HepG2 (cell line): ENCODE data around the gene ATP13A4. TPM values are rescaled to one million over a fixed set of nuclear protein-coding genes. Genes with fewer than 3 reads are reported as not detected.

Experiments
- ATAC-seq: fragments of 200-7000 bp; cut with Tn5 transposase; 3 replicates; pipeline ENCODE4 v1.9.1; 2020; ENCODE audit warnings: mild to moderate bottlenecking, moderate library complexity
- BruUV-seq: library from RNA; stranded (reverse); fragments of 400-500 nt; replicated peaks from 2 replicates; lab custom pipeline; 2021; lab: Mats Ljungman, UMichigan
- CTCF ChIA-PET: fragments of 300-600 bp; formaldehyde crosslinking; extraction: SDS; loops from one replicate; lab custom pipeline; 2021; ENCODE audit warnings: low total read pairs, inconsistent platforms, low intra/inter-chr PET ratio; lab: Yijun Ruan, JAX
- POLR2A ChIA-PET: fragments of 350-600 bp; sonication (Branson Sonifier 250); formaldehyde crosslinking; loops from one replicate; lab custom pipeline; 2020; ENCODE audit warnings: antibody characterized with exemption, inconsistent platforms; lab: Yijun Ruan, JAX
- DNase-seq: peaks from one replicate; pipeline ENCODE4 v3.0.0-alpha.2; 2015; ENCODE audit warnings: low spot score
- FAIRE-seq: peaks from 3 replicates; lab custom pipeline; 2011; peaks lifted over from hg19 to GRCh38; lab: Jason Lieb, UNC
- H2AFZ ChIP-seq: one replicate; pipeline ENCODE4 v1.6.1; 2011; ENCODE audit warnings: low read length, inconsistent platforms
- H3K27ac ChIP-seq: fragments of 300-600 bp; 3 replicates; pipeline ENCODE4 v1.8.0; 2011; ENCODE audit warnings: mixed run types, mild to moderate bottlenecking, mixed read lengths, low read length, inconsistent platforms; ENCODE audit not compliant: insufficient read depth; ENCODE audit errors: extremely low read length
- H3K27me3 ChIP-seq, 2 experiments: fragments of 200-600 bp in 1 of 2; 2 replicates in 1 of 2; 3 replicates in 1 of 2; pipeline versions ENCODE4 v1.6.0 to v1.8.0; 2011; ENCODE audit warnings: low read length in 2 of 2, mild to moderate bottlenecking in 2 of 2, moderate library complexity in 2 of 2, inconsistent platforms in 1 of 2; ENCODE audit not compliant: insufficient read depth in 2 of 2, control insufficient read depth in 1 of 2
- H3K36me3 ChIP-seq, 2 experiments: fragments of 200-600 bp in 1 of 2; replicated peaks in 1 of 2; 2 replicates in 1 of 2; 3 replicates in 1 of 2; pipeline versions ENCODE4 v1.5.1 to v1.8.0; 2011; ENCODE audit warnings: low read length in 2 of 2, inconsistent platforms in 1 of 2; ENCODE audit not compliant: insufficient read depth in 2 of 2, control insufficient read depth in 1 of 2
- H3K4me1 ChIP-seq: 2 replicates; pipeline ENCODE4 v1.5.1; 2012; ENCODE audit warnings: low read length, inconsistent platforms; ENCODE audit not compliant: insufficient read depth
- H3K4me2 ChIP-seq: 2 replicates; pipeline ENCODE4 v1.6.0; 2011; ENCODE audit warnings: low read depth, low read length, inconsistent platforms
- H3K4me3 ChIP-seq, 3 experiments: fragments of 200-600 bp in 1 of 3; sonication (generic), shearing (Covaris generic) in 1 of 3; replicated peaks in 1 of 3; 2 replicates each; pipeline ENCODE4 v1.5.1; 2011 to 2016; ENCODE audit warnings: low read length in 3 of 3, inconsistent platforms in 2 of 3, low read depth in 2 of 3, mild to moderate bottlenecking in 2 of 3, control low read depth in 1 of 3, mixed read lengths in 1 of 3; ENCODE audit not compliant: insufficient read depth in 1 of 3
- H3K79me2 ChIP-seq: one replicate; pipeline ENCODE4 v1.6.1; 2011; ENCODE audit warnings: low read length, inconsistent platforms; ENCODE audit not compliant: insufficient read depth
- H3K9ac ChIP-seq: 2 replicates; pipeline ENCODE4 v1.6.0; 2011; ENCODE audit warnings: mild to moderate bottlenecking, low read depth, low read length, inconsistent platforms; ENCODE audit not compliant: insufficient read depth
- H3K9me3 ChIP-seq: 2 replicates; pipeline ENCODE4 v1.5.1; 2012; ENCODE audit warnings: mild to moderate bottlenecking, low read length
- H4K20me1 ChIP-seq: 2 replicates; pipeline ENCODE4 v1.6.0; 2011; ENCODE audit warnings: inconsistent platforms, mild to moderate bottlenecking, low read length, moderate library complexity; ENCODE audit not compliant: insufficient read depth
- BATF2 ChIP-seq: sonication (generic); formaldehyde crosslinking; IDR thresholded peaks from 2 replicates; pipeline ENCODE4 v1.8.0; 2022; ENCODE audit warnings: mild to moderate bottlenecking, missing genetic modification reagents, moderate library complexity
- FOSL1 ChIP-seq: sonication (generic); formaldehyde crosslinking; IDR thresholded peaks from 2 replicates; pipeline ENCODE4 v1.9.0; 2021; ENCODE audit warnings: missing genetic modification reagents, borderline replicate concordance
- RERE ChIP-seq: IDR thresholded peaks from 2 replicates; pipeline ENCODE4 v1.6.1; 2016; ENCODE audit warnings: low read depth, missing genetic modification reagents, missing compliant biosample characterization
- SALL2 ChIP-seq: sonication (generic); formaldehyde crosslinking; IDR thresholded peaks from 2 replicates; pipeline ENCODE4 v1.8.1; 2023; ENCODE audit warnings: mild to moderate bottlenecking, missing genetic modification reagents, inconsistent platforms
- ZNF552 ChIP-seq: sonication (generic); formaldehyde crosslinking; IDR thresholded peaks from 2 replicates; pipeline ENCODE4 v1.9.0; 2022; ENCODE audit warnings: missing genetic modification reagents, mild to moderate bottlenecking, borderline replicate concordance
- WGBS: methylation state at CpG from one replicate; pipeline ENCODE4 v1.1.6; 2017; ENCODE audit warnings: low lambda C conversion rate; 5-methylcytosine and 5-hydroxymethylcytosine counted together
- in situ Hi-C: cut with HindIII; loops from 2 replicates; pipeline ENCODE4 v1.10.0; 2017; ENCODE audit warnings: low pct_unique_long_range_greater_than_20kb; ENCODE audit not compliant: extremely low pct_ligation_motif_present
- intact Hi-C: fragments of 100-400 bp; cut with micrococcal nuclease; formaldehyde crosslinking; loops from one replicate; pipeline ENCODE4 v1.10.0; 2022; ENCODE audit not compliant: unreplicated experiment
- polyA plus RNA-seq, 8 experiments: library from polyadenylated mRNA; depleted of rRNA in 3 of 8; stranded (reverse) in 7 of 8; unstranded in 1 of 8; fragments of >200 nt; fragmentation: Illumina TruSeq in 4 of 8; extraction: Trizol in 4 of 8; gene quantifications; 2 replicates each; pipeline versions ENCODE4 v1.2.1 to v1.2.3, GENCODE V29; 2011 to 2016; ENCODE audit warnings: low read depth in 4 of 8, missing spikeins in 1 of 8, mixed read lengths in 1 of 8; ENCODE audit not compliant: insufficient read depth in 1 of 8
- total RNA-seq, 5 experiments: library from RNA; depleted of rRNA; stranded (reverse); fragments of >200 nt; fragmentation: Illumina TruSeq; extraction: Trizol; gene quantifications; 2 replicates each; pipeline ENCODE4 v1.2.3, GENCODE V29; 2016; ENCODE audit warnings: low read depth in 1 of 5

The ATP13A4 gene
- total and polyA plus RNA-seq, 2 of the 13 experiments (the other 11 are each of a cell fraction or from before 2014, with no cell fraction given): 0.01 to 0.07 TPM

GRCh38 chr3:193585530-193585929, 30.8 kb upstream of the ATP13A4 start:
- DNase-seq: no peak
- H3K79me2 ChIP-seq: no peaks in the 10 kb centered on the region
- CTCF ChIA-PET: no interaction called here
- H3K4me1 ChIP-seq: 0 out of 2 replicates have a peak, but pooled peaks cover 4% of the 10 kb centered on the region
- no peak for FAIRE-seq
- intact Hi-C loops: no loop called here
- no peak overlapping the region for H3K27ac ChIP-seq
- TF ChIP-seq FOSL1 (CRISPR knock-in tag): no peak
- no peak for TF ChIP-seq RERE (CRISPR knock-in tag)
- no peak for TF ChIP-seq SALL2 (CRISPR knock-in tag)
- no peak for TF ChIP-seq BATF2
- no peak for TF ChIP-seq ZNF552
- TF ChIP-seq, all 625 proteins: peak for 0
- no TSS peak for BruUV-seq
- H4K20me1 ChIP-seq: no peaks in the 10 kb centered on the region
- in situ Hi-C loops: loop anchor here (25.0 kb wide), 1 partner anchor 673 kb away; the partner anchor contains the start of gene MB21D2
- 27% methylated on average over 9 of the region's 9 CpGs for WGBS
- no peak for ATAC-seq
- H3K4me2 ChIP-seq: no peak overlapping the region
- no peaks in the 10 kb centered on the region for H3K9me3 ChIP-seq
- H3K4me3 ChIP-seq: no peak overlapping the region
- H3K27me3 ChIP-seq: peaks cover 0 to 3% of the 10 kb centered on the region in 2 experiments; a peak in 1 of 5 replicates
- H3K9ac ChIP-seq: no peak overlapping the region
- POLR2A ChIA-PET: no interaction called here
- no peaks in the 10 kb centered on the region for H3K36me3 ChIP-seq
- no peak overlapping the region for H2AFZ ChIP-seq
